GM12801 (cell line): ENCODE results near the gene GPR83.

Source experiments
- TF ChIP-seq, protein P1 (sequence below): IDR thresholded peaks from one replicate; pipeline ENCODE4 v1.5.1; 2011; ENCODE audit warnings: control low read depth; ENCODE audit not compliant: insufficient read length; ENCODE audit errors: extremely low read depth

GPR83 gene

DNA sequence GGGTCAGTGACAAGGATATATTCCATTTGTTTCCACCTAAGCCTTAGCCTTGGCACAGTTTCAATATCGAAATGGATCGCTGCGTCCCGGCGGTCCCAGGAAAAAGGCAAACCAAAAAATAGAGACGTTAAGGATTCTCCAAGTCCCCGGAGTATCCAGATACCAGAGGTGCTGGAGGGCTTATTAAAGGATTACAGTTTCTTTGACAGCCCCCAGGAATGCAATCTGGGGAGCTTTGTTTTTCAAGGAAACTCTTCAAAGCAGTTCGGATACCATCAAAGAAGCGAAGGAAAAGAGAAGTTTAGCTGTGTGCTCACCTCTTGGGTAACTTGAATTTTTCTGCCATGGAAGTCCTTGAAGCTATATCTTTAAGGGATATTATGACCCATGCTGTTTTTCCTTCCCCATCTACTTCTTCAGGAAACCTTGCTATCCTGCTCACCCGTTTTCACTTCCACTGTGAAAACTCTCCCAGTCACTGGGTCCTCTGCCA lies 600 bp upstream of the GPR83 start:
- TF ChIP-seq, protein P1, sequence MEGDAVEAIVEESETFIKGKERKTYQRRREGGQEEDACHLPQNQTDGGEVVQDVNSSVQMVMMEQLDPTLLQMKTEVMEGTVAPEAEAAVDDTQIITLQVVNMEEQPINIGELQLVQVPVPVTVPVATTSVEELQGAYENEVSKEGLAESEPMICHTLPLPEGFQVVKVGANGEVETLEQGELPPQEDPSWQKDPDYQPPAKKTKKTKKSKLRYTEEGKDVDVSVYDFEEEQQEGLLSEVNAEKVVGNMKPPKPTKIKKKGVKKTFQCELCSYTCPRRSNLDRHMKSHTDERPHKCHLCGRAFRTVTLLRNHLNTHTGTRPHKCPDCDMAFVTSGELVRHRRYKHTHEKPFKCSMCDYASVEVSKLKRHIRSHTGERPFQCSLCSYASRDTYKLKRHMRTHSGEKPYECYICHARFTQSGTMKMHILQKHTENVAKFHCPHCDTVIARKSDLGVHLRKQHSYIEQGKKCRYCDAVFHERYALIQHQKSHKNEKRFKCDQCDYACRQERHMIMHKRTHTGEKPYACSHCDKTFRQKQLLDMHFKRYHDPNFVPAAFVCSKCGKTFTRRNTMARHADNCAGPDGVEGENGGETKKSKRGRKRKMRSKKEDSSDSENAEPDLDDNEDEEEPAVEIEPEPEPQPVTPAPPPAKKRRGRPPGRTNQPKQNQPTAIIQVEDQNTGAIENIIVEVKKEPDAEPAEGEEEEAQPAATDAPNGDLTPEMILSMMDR: no peak

DNA sequence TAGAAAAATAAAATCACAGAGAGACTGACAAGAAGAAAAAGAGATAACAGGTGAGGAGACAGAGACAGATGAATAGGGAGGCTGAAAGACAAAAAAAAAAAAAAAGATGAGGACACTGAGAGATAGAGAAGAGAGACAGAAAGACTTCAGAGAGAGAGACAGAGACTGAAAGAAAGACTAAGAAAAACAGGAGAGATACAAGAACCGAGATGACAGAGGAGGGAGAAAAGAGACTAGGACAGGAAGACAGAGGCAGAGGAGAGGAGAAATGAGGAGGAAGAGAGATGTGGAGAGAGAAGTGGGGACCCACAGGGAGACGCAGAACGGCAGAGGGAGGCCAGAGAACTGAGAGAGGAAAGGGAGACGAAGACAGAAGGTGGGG lies 771 bp downstream of the GPR83 start:
- TF ChIP-seq, protein P1: no peak

DNA sequence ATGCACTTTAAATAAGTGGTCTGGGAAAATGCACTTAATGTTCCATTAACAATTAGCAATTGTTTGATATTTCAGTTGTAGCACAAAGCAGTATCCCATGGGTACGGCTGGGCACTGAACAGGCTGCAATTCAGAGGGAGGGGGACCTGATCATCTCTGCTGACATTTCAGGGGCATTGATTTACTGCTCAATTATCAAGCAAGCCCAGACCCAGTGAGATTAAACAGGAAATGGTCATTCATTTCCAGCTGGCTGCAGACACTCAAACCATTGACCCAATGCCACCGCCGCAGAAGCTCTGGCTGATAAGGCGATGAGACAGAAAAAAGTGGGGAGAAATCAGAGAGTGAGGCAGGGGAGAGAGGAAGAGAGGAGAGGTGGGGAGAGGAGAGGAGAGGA lies 1.2 kb downstream of the GPR83 start:
- TF ChIP-seq, protein P1: no peak

DNA sequence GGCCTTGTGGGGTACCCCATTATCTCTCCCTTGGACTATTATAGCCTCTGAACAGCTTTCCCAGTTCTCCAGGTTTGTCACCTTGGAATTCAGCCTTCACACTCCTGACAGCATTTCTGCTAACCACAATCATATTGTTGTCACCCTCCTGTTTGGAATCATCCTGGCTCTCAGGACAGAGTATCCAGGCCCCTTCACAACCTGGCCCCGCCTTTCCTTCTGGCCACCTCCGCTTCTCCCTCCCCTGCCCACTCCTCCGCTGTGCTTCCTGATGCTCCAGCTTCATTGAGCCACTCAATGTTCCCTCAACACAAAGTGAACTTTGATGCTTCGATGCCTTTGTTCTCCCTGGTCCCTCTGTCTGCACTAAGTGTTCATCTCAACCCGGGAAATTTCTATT lies 3.1 kb downstream of the GPR83 start:
- TF ChIP-seq, protein P1: no peak

DNA sequence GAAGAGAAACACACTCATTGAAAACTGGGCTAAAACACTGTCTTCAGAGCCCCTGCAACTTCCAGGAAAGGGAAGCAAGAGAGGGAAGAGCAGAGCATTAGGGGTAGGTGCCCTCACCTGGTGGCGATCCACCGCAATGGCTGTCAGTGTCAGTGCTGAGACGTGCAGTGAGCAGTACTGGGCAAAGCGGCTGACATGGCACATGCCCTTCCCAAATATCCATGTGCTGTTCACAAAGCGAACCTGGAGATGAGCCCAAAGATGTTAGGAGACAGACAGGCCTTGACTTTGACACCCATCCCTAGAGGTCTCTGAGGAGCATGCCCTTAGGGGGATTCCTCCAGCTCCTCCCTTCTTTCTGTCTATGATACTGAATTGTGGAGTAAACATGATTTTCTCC lies 4.9 kb downstream of the GPR83 start:
- TF ChIP-seq, protein P1: no peak

DNA sequence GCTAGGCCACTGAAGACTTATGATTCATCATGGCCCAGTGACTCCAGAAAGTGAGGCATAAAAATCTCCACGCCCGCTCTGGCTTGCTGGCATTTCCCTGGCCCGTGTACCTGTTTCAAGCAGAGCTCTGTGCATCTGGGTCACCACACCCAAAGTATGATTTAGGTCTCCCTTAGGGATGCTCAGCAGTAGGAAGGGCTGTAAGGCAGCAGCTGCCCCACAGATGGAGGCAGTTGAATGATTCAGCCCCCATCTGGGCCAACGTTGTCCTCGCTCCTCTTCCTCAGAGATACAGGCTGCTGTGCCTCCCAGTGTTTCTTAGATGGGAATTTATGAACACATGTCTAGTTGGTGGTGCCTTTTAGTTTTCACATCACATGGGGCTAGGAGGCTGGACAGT lies 21.6 kb downstream of the GPR83 start:
- TF ChIP-seq, protein P1: no peak

DNA sequence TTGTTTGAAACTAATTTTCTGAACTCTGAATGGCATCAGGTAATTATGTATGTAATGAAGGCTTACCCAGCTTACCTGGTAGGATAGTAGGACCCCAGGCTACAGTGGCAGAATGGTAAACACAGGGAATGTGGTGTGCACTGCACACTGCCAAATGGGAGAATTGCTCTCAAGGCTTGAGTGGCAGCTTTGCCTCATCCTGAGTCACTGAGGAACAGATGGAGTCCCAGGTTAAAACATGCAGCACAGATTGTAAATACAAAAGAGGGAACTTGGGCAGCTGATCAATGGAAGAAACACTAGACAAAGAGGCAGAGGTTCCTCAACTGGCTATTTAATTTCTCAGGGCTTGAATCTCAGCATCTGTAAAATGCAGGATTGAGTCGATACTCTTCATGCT lies 24.4 kb downstream of the GPR83 start:
- TF ChIP-seq, protein P1: no peak

DNA sequence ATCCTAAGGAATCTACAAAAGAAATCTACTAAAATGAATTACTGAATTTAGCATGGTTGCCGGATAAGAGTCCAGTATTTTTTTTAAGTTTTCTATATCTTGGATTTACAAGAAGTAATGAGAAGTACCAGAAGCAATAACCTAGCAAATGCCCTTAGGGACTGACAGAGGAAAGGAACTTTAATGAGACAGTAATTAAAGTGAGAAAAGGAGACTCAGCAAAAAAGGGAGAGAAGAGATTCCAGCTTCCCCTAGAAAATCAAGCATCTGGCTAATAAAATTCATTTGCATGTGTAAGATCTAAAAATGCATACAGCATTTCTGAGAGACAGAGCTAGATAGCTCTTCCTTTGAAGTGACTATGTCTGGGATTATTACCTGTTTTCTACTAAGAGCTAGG lies 57.7 kb downstream of the GPR83 start:
- TF ChIP-seq, protein P1: no peak
